Measurements from ENCODE around the gene RAE1.

The RAE1 gene

DNA sequence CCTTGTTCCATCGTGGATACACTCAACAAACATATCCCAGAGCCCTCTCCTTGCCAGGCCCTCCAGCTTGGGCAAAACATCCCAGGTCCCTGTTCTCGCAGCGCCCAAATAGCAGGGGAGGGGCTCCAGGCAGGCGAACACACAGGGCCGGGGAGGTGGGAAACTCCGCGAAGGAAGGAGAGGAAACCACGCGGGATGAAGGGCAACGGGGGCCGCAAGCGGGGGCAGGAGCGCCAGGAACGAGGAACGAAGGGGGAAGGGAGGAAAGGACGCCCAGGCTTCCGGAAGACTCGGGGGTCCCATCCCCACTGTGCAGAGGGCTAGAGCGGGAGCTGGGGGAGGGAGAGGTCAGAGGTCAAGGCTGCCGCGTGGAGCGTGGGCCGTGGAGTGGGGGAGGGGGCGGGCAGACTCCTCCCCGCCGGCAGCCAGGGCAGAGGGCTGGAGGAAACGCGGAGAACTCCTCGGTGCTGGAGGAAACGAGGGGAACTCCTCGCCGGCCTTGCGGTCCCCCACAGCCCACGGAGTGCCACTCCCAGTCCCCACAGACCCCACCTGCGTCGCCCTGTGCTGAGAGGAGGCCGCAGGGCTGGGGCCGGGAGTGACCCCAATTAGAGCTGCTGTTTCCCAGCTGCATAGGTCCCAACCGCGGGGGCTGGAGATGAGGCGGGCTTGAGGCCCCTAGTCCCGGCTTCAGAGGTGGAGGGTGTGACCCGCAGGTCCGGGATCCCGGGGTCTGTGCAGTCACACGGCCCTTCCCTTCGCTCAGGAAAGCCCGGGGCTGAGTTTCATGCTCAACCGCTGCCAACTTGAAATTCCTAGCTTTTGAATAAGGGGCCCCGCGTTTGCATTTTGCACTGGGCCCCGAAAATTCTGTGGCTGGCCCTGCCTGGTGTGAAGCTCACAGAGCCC lies 38.9 kb downstream of the RAE1 start:
- DNase-seq: peak; percentile 74

DNA sequence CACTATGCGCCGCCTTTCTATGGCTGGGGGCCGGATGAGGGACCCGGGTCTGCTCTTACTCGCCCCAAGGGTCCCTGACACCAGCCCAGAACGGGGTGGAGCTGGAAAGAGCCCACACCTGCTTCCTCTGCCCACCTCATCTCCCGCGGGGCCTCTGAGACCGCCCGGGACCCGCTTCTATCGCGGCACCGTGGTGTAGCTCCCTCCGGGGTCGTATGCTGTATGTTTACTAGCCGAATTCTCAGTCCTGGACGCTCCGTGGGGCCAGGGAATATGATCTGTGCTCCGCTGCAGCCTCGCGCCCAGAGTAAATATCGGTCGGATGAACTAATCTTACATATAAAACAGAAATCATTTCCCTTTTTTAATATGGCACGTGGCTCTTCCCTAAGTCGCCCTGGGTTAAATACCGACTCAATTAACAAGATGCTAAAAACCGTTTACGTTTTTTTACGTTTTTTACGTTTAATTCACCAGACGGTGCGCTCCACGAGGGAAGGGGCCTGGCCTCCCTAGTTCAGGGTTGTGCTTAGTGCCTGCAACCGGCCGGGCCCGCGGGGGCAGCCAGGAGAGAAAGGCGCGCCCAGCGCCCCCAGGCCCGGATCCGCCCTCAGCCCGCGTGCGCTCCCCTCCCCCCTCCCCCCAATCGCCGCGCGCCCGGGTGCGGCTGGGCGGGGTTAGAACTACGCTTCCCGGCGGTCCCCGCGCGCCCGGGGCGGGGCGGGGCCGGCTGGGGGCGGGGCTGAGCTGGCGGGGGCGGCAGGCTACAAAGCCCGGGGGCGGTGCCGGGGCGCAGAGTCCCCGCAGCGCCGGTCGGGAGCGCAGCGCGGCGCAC lies 39.8 kb downstream of the RAE1 start, which contains the start of gene RBM38:
RBM38 (plus strand) TSS at position 793 of the 835 bp plus-strand sequence. CDS start 186 bp downstream, outside the sequence.
- peak; percentile 87 for DNase-seq

DNA sequence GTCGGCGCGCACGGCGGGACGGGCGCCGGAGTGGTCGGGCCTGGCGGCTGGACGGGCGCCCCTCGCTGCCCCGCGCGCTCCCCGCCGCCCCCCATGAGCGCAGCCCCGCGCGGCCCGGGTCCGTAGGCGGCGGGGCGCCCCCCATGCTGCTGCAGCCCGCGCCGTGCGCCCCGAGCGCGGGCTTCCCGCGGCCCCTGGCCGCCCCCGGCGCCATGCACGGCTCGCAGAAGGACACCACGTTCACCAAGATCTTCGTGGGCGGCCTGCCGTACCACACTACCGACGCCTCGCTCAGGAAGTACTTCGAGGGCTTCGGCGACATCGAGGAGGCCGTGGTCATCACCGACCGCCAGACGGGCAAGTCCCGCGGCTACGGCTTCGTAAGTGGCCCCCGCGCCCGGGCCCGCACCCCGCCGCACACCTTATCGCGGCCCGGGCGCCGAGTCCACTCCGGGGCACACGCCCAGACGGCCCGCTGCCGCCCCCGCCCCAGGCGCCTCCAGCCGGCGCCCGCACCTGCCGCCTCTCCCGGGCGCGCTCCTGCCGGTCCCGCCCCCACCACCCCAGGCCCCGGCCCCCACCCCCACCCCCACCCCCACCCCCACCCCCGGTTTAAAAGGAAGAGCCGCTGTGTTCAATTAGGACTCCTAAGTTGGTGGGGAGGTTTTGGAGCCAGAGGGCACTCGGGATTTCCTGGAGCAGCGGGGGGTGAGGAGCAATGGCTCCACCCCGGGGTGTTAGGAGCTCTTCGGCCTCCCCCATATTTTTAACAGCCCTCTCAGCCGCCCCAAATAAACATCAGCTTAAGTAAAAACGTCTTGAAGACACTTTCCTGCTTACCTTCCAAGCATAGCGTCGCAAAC lies 40.6 kb downstream of the RAE1 start:
- DNase-seq: peak; percentile 39

GRCh38 chr20:57392512-57393271 lies 41.6 kb downstream of the RAE1 start:
- peak; percentile 91 for DNase-seq

- no peak for DNase-seq
These were observed 42.5 kb downstream of the RAE1 start for GRCh38 chr20:57393321-57394120.

DNA sequence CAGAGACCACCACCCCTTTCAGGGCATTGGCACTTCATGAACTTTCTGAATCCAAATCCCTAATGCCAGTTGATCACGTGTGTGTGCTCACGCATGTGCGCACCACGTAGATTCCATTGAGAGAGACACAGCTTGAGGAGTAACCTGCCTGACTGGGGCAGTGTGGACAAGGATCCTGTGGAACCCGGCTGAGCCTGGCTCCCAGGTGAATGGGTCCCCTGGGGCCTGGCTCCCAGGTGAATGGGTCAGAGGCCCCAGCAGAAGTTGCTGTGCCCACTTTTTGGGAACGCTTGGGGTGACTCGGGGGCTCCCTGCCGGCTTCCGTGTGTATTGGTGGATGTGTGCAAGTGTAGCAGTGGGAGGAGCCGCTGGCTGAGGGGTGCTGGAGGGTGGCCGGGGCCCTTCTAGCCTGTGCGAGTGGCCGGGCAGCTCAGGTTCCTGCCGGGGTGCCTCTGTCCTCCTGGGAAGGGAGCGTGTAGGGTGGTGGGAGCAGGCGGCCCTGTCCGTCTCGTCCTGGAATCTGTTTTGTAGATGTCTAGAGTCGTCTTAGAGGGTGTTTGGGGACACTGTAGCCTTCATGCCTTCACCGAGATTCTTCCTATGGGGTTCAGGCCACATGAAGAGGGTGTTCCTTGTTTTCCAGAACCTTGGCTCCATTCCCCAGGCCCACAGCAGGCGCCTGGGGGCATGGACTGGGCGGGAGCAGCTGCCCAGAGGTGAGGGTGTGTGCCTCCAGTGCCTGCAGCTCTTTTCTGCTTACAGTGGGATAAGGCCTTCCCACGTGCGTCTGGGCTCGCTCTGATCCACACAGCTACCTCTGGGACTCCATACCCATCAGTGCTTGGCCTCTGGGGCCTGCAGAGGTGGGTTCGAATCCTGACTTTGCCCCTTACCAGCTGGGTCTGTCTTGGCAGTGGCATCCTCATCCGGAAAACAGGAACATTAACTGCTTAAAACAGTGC lies 43.3 kb downstream of the RAE1 start:
- no peak for DNase-seq

- DNase-seq: no peak
These were observed 44.3 kb downstream of the RAE1 start for GRCh38 chr20:57395111-57395966.

GRCh38 chr20:57396212-57396983 lies 45.3 kb downstream of the RAE1 start:
- DNase-seq: no peak

DNA sequence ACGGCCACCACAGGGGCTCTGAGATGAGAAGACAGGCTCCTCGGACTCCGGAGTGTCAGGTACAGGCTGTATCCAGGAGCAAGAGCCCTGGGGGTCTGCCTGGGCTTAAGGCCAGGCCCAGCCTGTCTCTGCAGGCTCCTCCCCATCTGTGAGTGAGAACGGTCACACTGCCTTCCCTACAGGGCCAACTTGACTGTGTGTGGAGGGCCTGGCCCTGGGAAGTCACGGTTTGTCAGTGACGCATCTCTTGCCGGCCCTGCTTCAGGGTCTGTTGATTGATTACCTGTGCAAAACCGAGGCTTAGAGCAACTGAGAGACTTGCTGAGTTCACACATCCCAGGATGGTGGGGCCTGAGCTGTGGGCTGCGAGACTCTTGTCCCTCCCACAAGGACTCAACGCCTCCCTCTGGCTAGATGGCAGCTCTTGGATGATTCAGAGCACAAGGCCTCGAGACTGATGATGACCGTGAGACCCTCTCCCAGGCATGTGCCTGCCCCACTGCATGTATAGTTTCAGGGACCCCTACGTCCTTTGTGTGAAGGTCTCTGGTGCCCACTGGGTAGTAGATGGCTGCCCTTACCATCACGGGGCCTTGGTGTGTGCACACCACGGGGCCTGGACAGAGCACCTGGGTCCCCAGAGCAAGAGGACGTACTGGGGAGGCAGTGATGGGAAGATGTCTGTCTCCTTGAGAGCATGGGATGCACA lies 46.1 kb downstream of the RAE1 start:
- DNase-seq: no peak

DNA sequence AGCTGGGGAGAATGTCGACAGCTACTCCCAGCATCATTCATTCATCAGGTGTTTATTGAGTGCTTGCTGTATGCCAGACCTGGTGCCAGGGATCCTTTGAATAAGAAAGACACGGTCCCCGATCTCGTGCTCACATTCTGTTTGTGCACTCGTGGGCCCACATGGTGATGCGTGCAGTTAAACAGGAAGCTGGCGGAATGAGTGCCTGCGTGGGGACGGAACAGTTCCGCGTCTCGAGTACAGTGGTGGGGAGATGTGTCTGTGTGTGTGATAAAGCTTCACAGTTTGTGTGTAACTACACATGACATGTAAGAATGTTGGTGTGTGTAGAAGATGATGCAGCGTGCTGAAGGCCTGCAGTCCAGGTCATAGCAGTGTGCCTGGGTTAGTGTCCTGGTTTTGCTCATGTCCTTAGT lies 46.6 kb downstream of the RAE1 start:
- DNase-seq: peak; percentile 31

DNA sequence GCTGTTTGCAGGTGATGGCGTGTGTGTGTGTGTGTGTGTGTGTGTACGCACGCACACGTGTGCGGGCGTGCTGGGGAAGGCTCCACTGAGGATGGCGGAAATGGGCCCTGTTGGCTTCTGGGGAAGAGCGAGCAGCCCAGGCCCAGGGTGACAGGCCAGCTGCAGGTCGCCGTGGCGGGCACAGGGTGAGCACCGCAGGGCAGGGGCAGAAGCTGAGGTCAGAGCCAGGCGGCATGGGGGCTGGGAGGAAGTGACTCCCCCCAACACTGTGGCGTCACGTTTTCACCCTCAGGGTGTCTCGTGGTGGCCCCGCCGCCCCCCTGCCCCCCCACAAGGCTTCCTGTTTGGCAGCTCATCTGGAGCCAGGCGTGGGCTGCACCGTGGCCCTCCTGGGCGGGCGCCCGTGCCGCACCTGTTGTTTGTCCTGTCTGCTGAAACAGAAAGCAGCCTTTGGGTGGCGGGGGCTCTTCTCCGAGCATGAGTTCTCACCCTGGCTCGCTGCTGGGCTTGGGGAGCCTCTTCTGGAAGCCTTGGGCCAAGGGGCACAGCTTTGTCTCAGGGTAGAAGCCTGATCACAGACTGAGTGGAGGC lies 47.3 kb downstream of the RAE1 start:
- DNase-seq: peak; percentile 81

DNA sequence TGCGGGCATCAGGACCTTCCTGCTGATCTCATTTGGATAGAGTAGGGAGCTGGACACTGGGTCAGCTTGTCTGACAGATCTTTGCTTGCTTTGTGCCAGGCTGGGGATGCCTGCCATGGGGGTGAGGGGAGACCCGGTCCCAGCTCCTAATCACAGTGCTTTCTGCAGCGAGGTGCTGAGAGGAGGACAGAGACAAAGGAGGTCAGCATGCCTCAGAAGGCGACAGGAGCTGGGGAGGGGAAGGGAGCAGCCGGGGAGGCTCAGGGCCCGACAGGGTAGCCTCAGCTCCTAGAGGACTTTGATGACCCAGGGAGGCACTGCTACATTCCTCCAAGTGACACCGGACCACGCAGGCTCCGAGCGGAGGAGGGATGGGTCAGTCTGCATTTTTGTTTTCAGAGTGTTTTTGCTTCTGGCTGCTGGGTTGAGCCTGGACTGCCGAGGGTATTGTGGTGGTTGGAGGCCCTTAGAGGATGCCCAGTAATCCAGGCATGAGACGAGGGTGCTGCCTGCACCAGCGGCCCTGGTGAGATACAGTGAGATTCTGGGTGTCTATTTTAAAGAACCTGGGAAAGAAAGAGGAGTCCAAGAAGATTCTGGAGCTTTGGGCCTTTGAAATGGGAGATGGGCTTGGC lies 48.0 kb downstream of the RAE1 start:
- no peak for DNase-seq

- peak; percentile 62 for DNase-seq
These were observed 48.6 kb downstream of the RAE1 start for GRCh38 chr20:57399587-57400155.

DNA sequence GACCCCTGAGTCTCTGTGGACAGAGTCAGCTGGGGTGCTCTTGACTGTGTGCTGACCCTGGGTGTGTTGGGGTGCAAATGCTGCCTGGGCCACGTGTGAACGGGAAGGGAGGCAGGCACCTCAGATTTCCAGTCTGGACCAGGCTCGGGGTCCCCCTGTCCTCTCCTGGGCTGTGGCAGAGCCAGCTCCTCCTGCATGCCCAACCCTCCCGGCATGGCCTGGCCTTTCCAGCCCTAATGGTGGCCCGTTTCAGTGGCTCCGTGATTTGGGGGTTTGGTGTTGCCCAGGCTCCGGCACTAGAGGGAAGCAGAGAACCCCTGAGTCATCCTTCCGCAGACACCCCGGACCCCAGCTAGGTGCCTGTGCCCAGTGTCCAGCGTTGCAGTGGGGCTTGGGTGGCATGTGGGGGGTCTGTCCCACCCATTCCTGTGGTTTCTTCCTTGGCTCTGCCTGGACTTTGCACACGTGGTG lies 49.2 kb downstream of the RAE1 start:
- no peak for DNase-seq

- DNase-seq: no peak
These were observed 49.9 kb downstream of the RAE1 start for GRCh38 chr20:57400821-57401564.

Data from activated CD4-positive, alpha-beta T cell treated with anti-CD3 and anti-CD28 coated beads, Interleukin-10, Interleukin-2, amounts not matched to agents 100 ng/mL and 50 ng/mL, durations not matched to agents 16 hours and 8 hours (primary cell).